C4-2B (cell line): Measurements from ENCODE around the gene BTNL8.

Experiments
- ZFX ChIP-seq: fragments of 450-650 bp; IDR thresholded peaks from 2 replicates; pipeline ENCODE4 v1.6.1; 2017
- TF ChIP-seq, protein P1 (sequence below): fragments of 450-650 bp; conservative IDR thresholded peaks from 2 replicates; pipeline ENCODE4 v1.5.1; 2017; ENCODE audit warnings: mild to moderate bottlenecking

- TF ChIP-seq, protein P1, sequence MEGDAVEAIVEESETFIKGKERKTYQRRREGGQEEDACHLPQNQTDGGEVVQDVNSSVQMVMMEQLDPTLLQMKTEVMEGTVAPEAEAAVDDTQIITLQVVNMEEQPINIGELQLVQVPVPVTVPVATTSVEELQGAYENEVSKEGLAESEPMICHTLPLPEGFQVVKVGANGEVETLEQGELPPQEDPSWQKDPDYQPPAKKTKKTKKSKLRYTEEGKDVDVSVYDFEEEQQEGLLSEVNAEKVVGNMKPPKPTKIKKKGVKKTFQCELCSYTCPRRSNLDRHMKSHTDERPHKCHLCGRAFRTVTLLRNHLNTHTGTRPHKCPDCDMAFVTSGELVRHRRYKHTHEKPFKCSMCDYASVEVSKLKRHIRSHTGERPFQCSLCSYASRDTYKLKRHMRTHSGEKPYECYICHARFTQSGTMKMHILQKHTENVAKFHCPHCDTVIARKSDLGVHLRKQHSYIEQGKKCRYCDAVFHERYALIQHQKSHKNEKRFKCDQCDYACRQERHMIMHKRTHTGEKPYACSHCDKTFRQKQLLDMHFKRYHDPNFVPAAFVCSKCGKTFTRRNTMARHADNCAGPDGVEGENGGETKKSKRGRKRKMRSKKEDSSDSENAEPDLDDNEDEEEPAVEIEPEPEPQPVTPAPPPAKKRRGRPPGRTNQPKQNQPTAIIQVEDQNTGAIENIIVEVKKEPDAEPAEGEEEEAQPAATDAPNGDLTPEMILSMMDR = no peak
- no peak for TF ChIP-seq ZFX
Measured at GRCh38 chr5:180960209-180960608, 61.2 kb downstream of the BTNL8 start.
